GM19035 (cell line): ENCODE results near the gene KIAA0319L.
"Not testable (repeated sequence)": the region's sequence is repeated elsewhere in the genome, so short reads cannot be mapped to it uniquely, and the experiment has no call there.

ENCODE experiments used
- ATAC-seq: cut with Tn5 transposase; IDR thresholded peaks from one replicate; pipeline ENCODE4 v1.9.1; 2021; ENCODE audit not compliant: unreplicated experiment

Gene KIAA0319L

DNA sequence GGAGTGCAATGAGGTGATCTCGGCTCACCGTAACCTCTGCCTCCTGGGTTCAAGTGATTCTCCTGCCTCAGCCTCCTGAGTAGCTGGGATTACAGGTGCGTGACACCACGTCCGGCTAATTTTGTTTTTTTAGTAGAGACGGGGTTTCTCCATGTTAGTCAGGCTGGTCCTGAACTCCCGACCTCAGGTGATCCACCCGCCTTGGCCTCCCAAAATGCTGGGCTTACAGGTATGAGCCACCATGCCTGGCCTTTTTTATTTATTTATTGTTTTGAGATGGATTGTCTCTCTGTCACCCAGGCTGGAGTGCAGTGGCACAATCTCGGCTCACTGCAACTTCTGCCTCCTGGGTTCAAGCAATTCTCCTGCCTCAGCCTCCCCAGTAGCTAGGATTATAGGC, 24.4 kb upstream of the KIAA0319L start:
- ATAC-seq, result not testable (repeated sequence)

- no peak for ATAC-seq
Observed at GRCh38 chr1:35580949-35581388, 23.8 kb upstream of the KIAA0319L start.

GRCh38 chr1:35577071-35577998, 20.1 kb upstream of the KIAA0319L start:
- no peak for ATAC-seq

GRCh38 chr1:35576766-35577070, 19.5 kb upstream of the KIAA0319L start:
- not testable (repeated sequence) for ATAC-seq

DNA sequence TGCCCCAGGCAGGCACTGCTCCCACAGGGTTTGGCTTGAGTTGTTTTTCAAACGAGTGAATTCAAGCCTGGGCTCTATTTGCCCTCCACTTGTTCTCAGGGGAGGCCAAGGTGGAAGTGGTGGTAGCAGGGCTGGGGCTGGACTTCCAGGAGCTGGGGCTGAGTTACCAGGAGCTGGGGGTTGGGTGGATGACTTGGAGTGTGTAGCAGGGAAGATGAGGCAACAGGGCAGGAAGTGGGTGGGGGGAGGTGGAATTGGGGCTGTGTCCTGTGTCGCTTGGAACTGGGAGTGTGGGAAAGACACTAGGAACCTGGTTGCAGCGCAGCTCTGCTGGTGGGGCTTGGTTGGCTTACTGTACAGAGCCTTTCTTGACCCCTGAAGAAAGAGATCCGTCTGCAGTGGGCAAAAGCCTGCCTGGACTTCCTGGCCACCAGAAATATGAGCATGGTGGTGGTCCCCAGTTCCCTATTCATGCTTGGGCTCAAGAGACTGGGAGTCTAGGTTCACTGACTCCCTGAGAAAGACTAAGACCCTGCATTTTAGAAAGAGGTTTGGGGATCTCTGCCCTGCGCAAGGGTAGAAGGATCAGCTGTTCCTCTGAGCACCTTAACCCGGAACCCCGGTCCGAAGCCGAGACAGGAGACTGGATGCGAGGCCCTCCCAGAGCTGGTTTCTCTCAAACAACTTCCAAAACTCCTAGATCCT, 19.0 kb upstream of the KIAA0319L start:
- ATAC-seq, result no peak

GRCh38 chr1:35575416-35575958, 18.3 kb upstream of the KIAA0319L start:
- ATAC-seq, result no peak

GRCh38 chr1:35574655-35575415, 17.6 kb upstream of the KIAA0319L start:
- ATAC-seq, result no peak

- ATAC-seq, result no peak
Observed at GRCh38 chr1:35574125-35574654, 17.0 kb upstream of the KIAA0319L start.

GRCh38 chr1:35573198-35574124, 16.3 kb upstream of the KIAA0319L start, which contains the start of gene TFAP2E:
TSS of gene TFAP2E (plus strand) at chr1:35573314. CDS start at chr1:35573578, 264 bp downstream.
- no peak for ATAC-seq

DNA sequence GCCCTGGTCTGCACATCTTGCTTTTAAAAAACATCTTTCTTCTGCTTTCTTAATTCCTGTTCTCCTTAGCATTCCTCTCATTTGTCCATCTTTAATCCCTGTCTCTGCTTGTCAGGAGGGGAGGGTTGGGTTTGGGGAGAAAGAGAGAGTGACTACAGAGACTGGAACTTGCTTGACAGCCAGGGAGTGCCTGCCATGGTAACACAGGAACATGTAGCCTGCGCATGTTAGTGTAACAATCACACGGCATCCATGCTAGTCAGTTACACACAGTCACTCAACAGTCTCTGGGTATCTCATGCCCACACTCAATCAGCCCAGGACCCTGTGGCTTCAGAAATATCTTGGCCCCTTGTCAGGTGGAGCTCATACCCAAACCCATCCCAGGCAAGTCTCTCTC, 15.1 kb upstream of the KIAA0319L start:
- ATAC-seq, result no peak

DNA sequence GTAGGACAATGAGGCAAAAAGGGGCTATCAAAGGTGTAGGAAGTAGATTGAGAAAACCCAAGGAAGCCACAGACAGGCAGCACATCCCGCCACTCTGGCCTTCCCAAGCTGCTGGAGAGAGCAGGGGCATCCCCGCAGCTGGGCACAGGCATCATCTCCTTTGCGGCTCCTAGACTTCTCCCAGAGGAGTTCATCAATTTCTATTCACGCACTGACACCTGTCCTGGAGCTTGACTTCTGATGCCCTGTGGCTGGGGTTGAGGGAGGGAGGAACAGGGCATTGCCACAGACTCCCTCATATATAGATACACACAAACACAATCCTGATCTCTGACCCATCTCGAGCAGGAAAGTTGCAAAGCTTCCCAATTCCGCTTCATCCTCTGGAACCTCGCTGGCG, 14.1 kb upstream of the KIAA0319L start:
- no peak for ATAC-seq

DNA sequence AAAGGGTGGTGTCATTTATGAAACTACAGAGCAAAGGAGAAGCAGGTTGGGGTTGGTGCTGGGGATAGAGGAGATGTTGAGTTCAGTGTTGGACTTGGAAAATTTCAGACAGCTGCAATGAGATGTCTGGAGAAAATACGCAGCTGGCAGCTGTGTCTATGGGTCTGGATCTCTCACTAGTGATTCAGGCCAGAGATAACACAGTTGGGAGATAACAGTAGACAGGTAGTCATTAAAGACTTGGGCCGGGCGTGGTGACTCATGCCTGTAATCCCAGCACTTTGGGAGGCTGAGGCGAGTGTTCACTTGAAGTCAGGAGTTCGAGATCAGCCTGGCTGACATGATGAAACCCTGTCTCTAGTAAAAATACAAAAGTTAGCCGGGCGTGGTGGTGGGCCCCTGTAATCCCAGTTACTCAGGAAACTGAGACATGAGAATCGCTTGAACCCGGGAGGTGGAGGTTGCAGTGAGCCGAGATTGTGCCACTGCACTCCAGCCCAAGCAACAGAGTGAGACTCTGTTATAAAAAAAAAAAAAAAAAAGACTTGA, 13.5 kb upstream of the KIAA0319L start:
- no peak for ATAC-seq

GRCh38 chr1:35569936-35570335, 12.7 kb upstream of the KIAA0319L start:
- no peak for ATAC-seq

DNA sequence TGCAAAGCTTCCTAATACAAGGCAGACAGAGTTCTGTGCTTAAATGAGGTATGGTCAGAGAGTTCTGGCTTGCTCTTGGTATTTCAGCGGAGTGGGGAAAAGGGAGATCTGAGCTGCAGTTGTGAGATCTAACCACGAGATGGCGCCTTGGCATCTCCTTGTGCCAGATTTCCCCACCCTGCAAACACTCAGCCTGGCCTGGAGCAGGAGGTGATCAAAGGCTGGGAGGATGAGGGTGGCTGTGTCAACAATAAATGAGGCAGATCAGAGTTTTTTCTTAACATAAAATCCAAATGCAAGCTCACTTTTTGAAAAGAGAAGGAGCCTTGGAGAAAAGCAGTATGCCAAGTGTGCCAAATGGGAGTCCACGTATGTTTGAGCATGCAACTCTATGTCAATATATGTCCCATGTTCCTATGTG, 11.8 kb upstream of the KIAA0319L start:
- ATAC-seq, result no peak

DNA sequence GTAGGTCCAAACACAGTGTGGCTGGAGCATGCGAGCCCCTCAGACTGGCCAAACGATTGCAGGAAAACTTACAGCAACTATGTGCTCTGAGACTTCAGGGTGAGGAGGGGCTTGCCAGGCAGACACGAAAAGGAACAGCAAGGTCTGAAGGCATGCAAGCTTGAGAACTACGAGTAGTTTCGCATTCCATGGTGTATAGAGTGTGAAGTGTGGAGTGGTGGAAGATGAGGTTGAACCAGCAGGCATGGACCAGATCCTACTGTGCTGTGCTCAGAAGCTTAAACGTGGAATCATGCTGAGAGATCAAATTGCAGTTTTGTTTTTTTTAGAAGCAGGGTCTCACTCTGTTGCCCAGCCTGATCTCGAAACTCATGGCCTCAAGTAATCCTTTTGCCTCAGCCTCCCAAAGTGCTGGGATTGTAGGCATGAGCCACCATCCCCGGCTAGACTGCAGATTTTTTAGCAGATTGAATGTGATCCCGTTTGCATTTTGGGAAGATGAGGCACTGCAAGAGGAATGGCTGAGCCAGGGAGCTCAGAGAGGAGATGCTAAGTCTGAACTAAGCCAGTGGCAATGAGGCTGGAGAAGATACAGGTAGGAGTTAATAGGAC, 10.8 kb upstream of the KIAA0319L start:
- no peak for ATAC-seq

GRCh38 chr1:35565742-35566133, 8.5 kb upstream of the KIAA0319L start:
- ATAC-seq, result no peak

DNA sequence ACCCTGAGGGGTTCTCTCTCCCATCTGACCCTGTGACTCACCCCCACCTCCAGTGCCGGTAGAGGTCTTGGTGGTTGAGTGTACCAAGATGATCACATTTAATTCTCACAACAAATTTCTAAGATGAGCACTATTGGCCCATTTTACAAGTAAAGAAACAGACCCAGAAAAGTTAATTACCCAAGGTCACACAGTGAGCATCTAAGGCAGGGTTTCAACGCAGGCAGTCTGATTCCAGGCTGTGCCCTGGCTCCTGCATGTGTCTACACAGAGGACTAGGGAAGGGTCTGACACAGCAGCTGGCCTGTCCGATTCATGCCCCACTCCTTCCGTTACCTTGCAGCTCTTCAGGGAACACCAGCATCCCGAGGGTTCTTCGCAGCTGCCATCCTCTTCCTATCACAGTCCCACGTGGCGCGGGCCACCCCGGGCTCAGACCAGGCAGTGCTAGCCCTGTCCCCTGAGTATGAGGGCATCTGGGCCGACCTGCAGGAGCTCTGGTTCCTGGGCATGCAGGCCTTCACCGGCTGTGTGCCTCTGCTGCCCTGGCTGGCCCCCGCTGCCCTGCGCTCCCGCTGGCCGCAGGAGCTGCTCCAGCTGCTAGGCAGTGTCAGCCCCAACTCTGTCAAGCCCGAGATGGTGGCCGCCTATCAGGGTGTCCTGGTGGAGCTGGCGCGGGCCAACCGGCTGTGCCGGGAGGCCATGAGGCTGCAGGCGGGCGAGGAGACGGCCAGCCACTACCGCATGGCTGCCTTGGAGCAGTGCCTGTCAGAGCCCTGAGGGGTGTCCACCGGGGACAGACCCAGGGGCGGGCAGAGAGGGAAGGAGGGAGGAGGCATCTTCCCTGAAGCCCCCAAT, 7.9 kb upstream of the KIAA0319L start:
- no peak for ATAC-seq
